H1 (cell line): ENCODE measurements around the gene MRPL36. TPM values are rescaled to one million over a fixed set of nuclear protein-coding genes. Genes with fewer than 3 reads are reported as not detected.

Experiments used
- CTCF ChIA-PET: fragments of 300-600 bp; sonication (Branson Sonifier 250); formaldehyde crosslinking; loops from one replicate; lab custom pipeline; 2021; ENCODE audit not compliant: partially characterized antibody; lab: Charles Lee
- POLR2A ChIA-PET: fragments of 300-600 bp; sonication (Branson Sonifier 250); formaldehyde crosslinking; loops from one replicate; lab custom pipeline; 2021; ENCODE audit warnings: inconsistent platforms; ENCODE audit not compliant: partially characterized antibody; lab: Charles Lee
- DNase-seq, 2 experiments: peaks; one replicate each; pipeline versions ENCODE4 v3.0.0 to v3.0.0-alpha.2; 2010 to 2022; ENCODE audit warnings: low spot score in 2 of 2, low read depth in 1 of 2, mixed read lengths in 1 of 2
- FAIRE-seq: peaks from 2 replicates; lab custom pipeline; 2011; peaks lifted over from hg19 to GRCh38; lab: Jason Lieb, UNC
- H2AFZ ChIP-seq: 2 replicates; pipeline ENCODE4 v1.8.1; 2012; ENCODE audit warnings: low read length, inconsistent platforms
- H2AK5ac ChIP-seq: 2 replicates; pipeline ENCODE4 v1.6.1; 2013; ENCODE audit warnings: low read depth, low read length
- H2BK120ac ChIP-seq: replicated peaks from 2 replicates; pipeline ENCODE3; 2013; ENCODE audit warnings: low read depth, low read length, inconsistent platforms
- H2BK12ac ChIP-seq: 2 replicates; pipeline ENCODE4 v1.6.1; 2013; ENCODE audit warnings: low read depth, low read length
- H2BK15ac ChIP-seq: 2 replicates; pipeline ENCODE4 v1.6.1; 2013; ENCODE audit warnings: low read length
- H2BK20ac ChIP-seq: 2 replicates; pipeline ENCODE4 v1.6.1; 2013; ENCODE audit warnings: low read length
- H2BK5ac ChIP-seq: 2 replicates; pipeline ENCODE4 v1.6.1; 2013; ENCODE audit warnings: low read depth, low read length
- H3K14ac ChIP-seq: 2 replicates; pipeline ENCODE4 v1.6.1; 2013; ENCODE audit warnings: inconsistent platforms; ENCODE audit not compliant: insufficient read length
- H3K18ac ChIP-seq: 2 replicates; pipeline ENCODE4 v1.6.1; 2013; ENCODE audit warnings: low read length; ENCODE audit errors: extremely low read depth
- H3K23ac ChIP-seq: 2 replicates; pipeline ENCODE4 v1.6.1; 2013; ENCODE audit warnings: inconsistent platforms; ENCODE audit not compliant: insufficient read length
- H3K23me2 ChIP-seq: 2 replicates; pipeline ENCODE4 v1.6.1; 2013; ENCODE audit warnings: low read depth, low read length
- H3K27ac ChIP-seq: 2 replicates; pipeline ENCODE4 v1.6.1; 2011; ENCODE audit warnings: low read depth, low read length, inconsistent platforms
- H3K27me3 ChIP-seq, 4 experiments: replicated peaks in 1 of 4; 1 replicate in 1 of 4; 2 replicates in 3 of 4; pipeline versions ENCODE4 v1.6.1 to v1.8.1; 2011 to 2013; ENCODE audit warnings: low read length in 3 of 4, mild to moderate bottlenecking in 3 of 4, inconsistent platforms in 2 of 4, mixed read lengths in 2 of 4, moderate library complexity in 1 of 4; ENCODE audit not compliant: control insufficient read depth in 3 of 4, insufficient read depth in 3 of 4; ENCODE audit errors: extremely low read depth in 1 of 4
- H3K36me3 ChIP-seq, 4 experiments: 2 replicates each; pipeline versions ENCODE4 v1.6.1 to v1.8.1; 2011 to 2013; ENCODE audit warnings: mild to moderate bottlenecking in 4 of 4, low read length in 3 of 4, moderate library complexity in 2 of 4, control low read depth in 1 of 4, inconsistent platforms in 1 of 4; ENCODE audit not compliant: insufficient read depth in 4 of 4, control insufficient read depth in 2 of 4
- H3K4ac ChIP-seq: replicated peaks from 2 replicates; pipeline ENCODE3; 2013; ENCODE audit warnings: low read length, low read depth, mixed read lengths, inconsistent platforms; ENCODE audit not compliant: insufficient read length
- H3K4me1 ChIP-seq, 4 experiments: replicated peaks in 1 of 4; 1 replicate in 1 of 4; 2 replicates in 3 of 4; pipeline versions ENCODE4 v1.6.1 to v1.8.1; 2011 to 2013; ENCODE audit warnings: low read length in 3 of 4, inconsistent platforms in 2 of 4, mixed read lengths in 1 of 4; ENCODE audit not compliant: insufficient read depth in 4 of 4, control insufficient read depth in 3 of 4
- H3K4me2 ChIP-seq, 2 experiments: 2 replicates each; pipeline versions ENCODE4 v1.6.1 to v1.8.1; 2011 to 2013; ENCODE audit warnings: low read depth in 2 of 2, low read length in 2 of 2, control low read depth in 1 of 2, inconsistent platforms in 1 of 2, mild to moderate bottlenecking in 1 of 2; ENCODE audit not compliant: insufficient read depth in 1 of 2
- H3K4me3 ChIP-seq, 4 experiments: fragments of 200-600, 300-600 bp in 1 of 4; sonication (generic), shearing (Covaris generic), sonication (Bioruptor Twin) in 1 of 4; 2 replicates each; pipeline versions ENCODE4 v1.5.1 to v1.8.1; 2011 to 2016; ENCODE audit warnings: low read length in 4 of 4, low read depth in 3 of 4, control low read depth in 2 of 4, inconsistent platforms in 2 of 4, mild to moderate bottlenecking in 2 of 4, mixed read lengths in 1 of 4, moderate library complexity in 1 of 4; ENCODE audit not compliant: insufficient read depth in 2 of 4; ENCODE audit errors: extremely low read depth in 1 of 4
- H3K56ac ChIP-seq: replicated peaks from 2 replicates; pipeline ENCODE3; 2013; ENCODE audit warnings: low read depth, mild to moderate bottlenecking, mixed read lengths, low read length, inconsistent platforms; ENCODE audit not compliant: insufficient read length
- H3K79me1 ChIP-seq: 2 replicates; pipeline ENCODE4 v1.6.1; 2013; ENCODE audit warnings: low read depth, low read length, control low read depth
- H3K79me2 ChIP-seq, 2 experiments: 2 replicates each; pipeline versions ENCODE4 v1.6.1 to v1.8.1; 2012 to 2013; ENCODE audit warnings: low read length in 2 of 2, mild to moderate bottlenecking in 2 of 2, inconsistent platforms in 1 of 2; ENCODE audit not compliant: insufficient read depth in 2 of 2, control insufficient read depth in 1 of 2
- H3K9ac ChIP-seq, 4 experiments: replicated peaks in 1 of 4; 1 replicate in 1 of 4; 2 replicates in 3 of 4; pipeline versions ENCODE4 v1.6.1 to v1.8.1; 2011 to 2013; ENCODE audit warnings: low read depth in 3 of 4, low read length in 3 of 4, control low read depth in 2 of 4, mild to moderate bottlenecking in 2 of 4, moderate library complexity in 2 of 4, inconsistent platforms in 1 of 4; ENCODE audit errors: extremely low read depth in 1 of 4
- H3K9me3 ChIP-seq, 2 experiments: 2 replicates each; pipeline versions ENCODE4 v1.6.1 to v1.8.1; 2012 to 2013; ENCODE audit warnings: mild to moderate bottlenecking in 2 of 2, moderate library complexity in 2 of 2, control low read depth in 1 of 2, inconsistent platforms in 1 of 2, low read depth in 1 of 2, low read length in 1 of 2, mixed read lengths in 1 of 2; ENCODE audit not compliant: insufficient read depth in 2 of 2
- H4K20me1 ChIP-seq, 2 experiments: replicated peaks in 1 of 2; 2 replicates each; pipeline versions ENCODE3 to v1.8.1; 2011 to 2013; ENCODE audit warnings: inconsistent platforms in 2 of 2, low read length in 2 of 2, mild to moderate bottlenecking in 1 of 2; ENCODE audit not compliant: insufficient read depth in 2 of 2, control insufficient read depth in 1 of 2
- H4K5ac ChIP-seq: 2 replicates; pipeline ENCODE4 v1.6.1; 2013; ENCODE audit warnings: low read length, low read depth, mixed read lengths, inconsistent platforms; ENCODE audit not compliant: insufficient read length
- H4K8ac ChIP-seq: 2 replicates; pipeline ENCODE4 v1.8.0; 2013; ENCODE audit warnings: mild to moderate bottlenecking, moderate library complexity, low read length, inconsistent platforms; ENCODE audit not compliant: insufficient read depth; ENCODE audit errors: extremely low read depth
- H4K91ac ChIP-seq: replicated peaks from 2 replicates; pipeline ENCODE3; 2013; ENCODE audit warnings: low read length, mixed read lengths, inconsistent platforms; ENCODE audit not compliant: insufficient read length
- ATF2 ChIP-seq: IDR thresholded peaks from 2 replicates; pipeline ENCODE4 v1.6.1; 2012; ENCODE audit warnings: low read length, inconsistent platforms
- MAX ChIP-seq: IDR thresholded peaks from 2 replicates; pipeline ENCODE4 v1.6.1; 2012; ENCODE audit warnings: inconsistent platforms
- USF2 ChIP-seq: IDR thresholded peaks from 2 replicates; pipeline ENCODE4 v1.6.1; 2011; ENCODE audit warnings: low read length, improper control_type of control experiment
- WGBS, 2 experiments: shearing (Covaris generic) in 1 of 2; methylation state at CpG; one replicate each; pipeline versions ENCODE4 v1.1.6 to v1.1.7; 2013 to 2015; ENCODE audit warnings: low lambda C conversion rate in 2 of 2, mixed read lengths in 2 of 2, inconsistent platforms in 1 of 2, low coverage in 1 of 2, missing lambda C conversion rate in 1 of 2; ENCODE audit not compliant: insufficient replicate concordance in 2 of 2, insufficient coverage in 1 of 2, insufficient read length in 1 of 2; ENCODE audit errors: extremely low coverage in 1 of 2, missing lambda C conversion rate in 1 of 2; 5-methylcytosine and 5-hydroxymethylcytosine counted together
- polyA plus RNA-seq, 7 experiments: library from polyadenylated mRNA; depleted of rRNA in 3 of 7; stranded (reverse) in 5 of 7; unstranded in 2 of 7; fragments of >200 nt in 5 of 7; fragments of 200-250 nt in 2 of 7; gene quantifications; 1 replicate in 5 of 7; 2 replicates in 1 of 7; 4 replicates in 1 of 7; pipeline versions ENCODE4 v1.2.1 to v1.2.3, GENCODE V29; 2011 to 2013; ENCODE audit warnings: missing spikeins in 2 of 7, mixed read lengths in 2 of 7
- total RNA-seq: library from RNA; stranded (reverse); fragmentation: NEBNext Ultra II Directional; extraction: Animal tissue kit (Norgen Biotek cat#: 25700); gene quantifications from 2 replicates; pipeline ENCODE4 v1.2.1, GENCODE V29; 2021

Gene MRPL36
- total and polyA plus RNA-seq, 2 of the 8 experiments (the other 6 are each of a cell fraction or from before 2014, with no cell fraction given): 56.3 to 81.5 TPM

GRCh38 chr5:1840741-1841521 is 41.3 kb upstream of the MRPL36 start:
- POLR2A ChIA-PET: interaction anchor here (1.1 kb wide), 1 partner anchor 39 kb away, joined by 3 read pairs; no protein-coding TSS in a partner anchor
- Histone ChIP-seq H2BK120ac (no peak overlapping the region), H3K14ac (no peak overlapping the region), H4K20me1 (no peaks in the 10 kb centered on the region), H3K23ac (no peak overlapping the region), H2BK12ac (peak overlapping the region; percentile 63; the same call in 1 of the 2 replicates), H3K18ac (peak overlapping the region; percentile 60; the same call in 1 of the 2 replicates), H3K4me2 (no peak overlapping the region), H3K27me3 (no peaks in the 10 kb centered on the region; a peak in 2 of 7 replicates), H3K9me3 (no peaks in the 10 kb centered on the region), H3K56ac (no peak overlapping the region), H3K27ac (no peak overlapping the region), H2AK5ac (no peak overlapping the region), H2BK15ac (peak overlapping the region; percentile 2; the same call in 1 of the 2 replicates), H2BK5ac (no peak overlapping the region), H3K79me2 (no peaks in the 10 kb centered on the region), H3K36me3 (no peaks in the 10 kb centered on the region), H4K91ac (no peak overlapping the region), H3K4me3 (no peak overlapping the region), H3K4me1 (peaks cover 0 to 8% (median under 1%) of the 10 kb centered on the region in 4 experiments; a peak in 3 of 7 replicates), H4K5ac (no peak overlapping the region), H4K8ac (no peak overlapping the region; the same call in 1 of the 2 replicates), H2AFZ (no peak overlapping the region), H3K23me2 (no peaks in the 10 kb centered on the region; the same call in 1 of the 2 replicates), H3K9ac (no peak overlapping the region), H3K4ac (no peak overlapping the region)
- WGBS, 2 experiments: 65% methylated on average over 31 of the region's 31 CpGs; no CpG with 5 or more reads in 1 of the 2 experiments
- CTCF ChIA-PET: interaction anchor here (0.7 to 1.3 kb wide), 2 partner anchors 16 to 295 kb away, joined by 3 to 5 read pairs; no protein-coding TSS in a partner anchor
- DNase-seq: peak in 1 of 2 experiments; percentile 65
- TF ChIP-seq MAX (peak; percentile 69), ATF2 (no peak), USF2 (peak; percentile 23; the same call in 1 of the 2 replicates)
- TF ChIP-seq, all 59 proteins: peak for 2
- Histone ChIP-seq H3K79me1 (no peaks in the 10 kb centered on the region), H2BK20ac (no peak overlapping the region)
- no peak for FAIRE-seq
